Osteocyte (in vitro differentiated cells): ENCODE data around the gene RPUSD3. TPM values are rescaled to one million over a fixed set of nuclear protein-coding genes. Genes with fewer than 3 reads are reported as not detected.

ENCODE experiments used
- DNase-seq: peaks from one replicate; pipeline ENCODE4 v3.0.0; 2021; ENCODE audit warnings: mixed read lengths; ENCODE audit not compliant: unreplicated experiment; ENCODE audit errors: extremely low spot score
- H3K27ac Mint-ChIP-seq: one replicate; pipeline ENCODE4 v1.8.0; 2021; ENCODE audit warnings: mild to moderate bottlenecking, mixed read lengths; ENCODE audit not compliant: unreplicated experiment
- H3K27me3 Mint-ChIP-seq: one replicate; pipeline ENCODE4 v1.8.0; 2021; ENCODE audit warnings: mixed read lengths; ENCODE audit not compliant: unreplicated experiment
- H3K36me3 Mint-ChIP-seq: one replicate; pipeline ENCODE4 v1.8.0; 2021; ENCODE audit warnings: mixed read lengths; ENCODE audit not compliant: unreplicated experiment
- H3K4me1 Mint-ChIP-seq: one replicate; pipeline ENCODE4 v1.8.0; 2021; ENCODE audit warnings: mixed read lengths; ENCODE audit not compliant: unreplicated experiment
- H3K4me3 Mint-ChIP-seq: one replicate; pipeline ENCODE4 v1.8.0; 2021; ENCODE audit warnings: mild to moderate bottlenecking, moderate library complexity, mixed read lengths; ENCODE audit not compliant: unreplicated experiment
- H3K9me3 Mint-ChIP-seq: one replicate; pipeline ENCODE4 v1.8.0; 2021; ENCODE audit warnings: mixed read lengths; ENCODE audit not compliant: unreplicated experiment
- CTCF ChIP-seq: fragments of 200-600 bp; sonication (generic); IDR thresholded peaks from 2 replicates; pipeline ENCODE4 v1.5.0; 2021; ENCODE audit warnings: antibody characterized with exemption, mild to moderate bottlenecking, moderate library complexity
- total RNA-seq: library from RNA; stranded (reverse); gene quantifications from 2 replicates; pipeline ENCODE4 v1.2.1, GENCODE V29; 2021

The RPUSD3 gene
- total RNA-seq, 1 donor from 2014 or later = 36.1 TPM

- Mint-ChIP-seq H3K27me3 (no peaks in the 10 kb centered on the region), H3K27ac (peak overlapping the region; percentile 97), H3K9me3 (no peaks in the 10 kb centered on the region), H3K4me1 (peaks cover 23% of the 10 kb centered on the region), H3K36me3 (no peaks in the 10 kb centered on the region), H3K4me3 (peak overlapping the region; percentile 35)
- TF ChIP-seq CTCF = no peak
- peak; percentile 89 for DNase-seq
Observed at GRCh38 chr3:9864200-9864927, 20.6 kb upstream of the RPUSD3 start.

GRCh38 chr3:9863058-9863772, 19.4 kb upstream of the RPUSD3 start:
- TF ChIP-seq CTCF = no peak
- Mint-ChIP-seq H3K4me3 (no peak overlapping the region), H3K4me1 (peaks cover 23% of the 10 kb centered on the region), H3K27ac (peak overlapping the region; percentile 97), H3K36me3 (no peaks in the 10 kb centered on the region), H3K9me3 (no peaks in the 10 kb centered on the region), H3K27me3 (no peaks in the 10 kb centered on the region)
- DNase-seq = no peak

- TF ChIP-seq CTCF = no peak
- Mint-ChIP-seq H3K4me3 (no peak overlapping the region), H3K4me1 (peaks cover 23% of the 10 kb centered on the region), H3K9me3 (no peaks in the 10 kb centered on the region), H3K27me3 (no peaks in the 10 kb centered on the region), H3K36me3 (no peaks in the 10 kb centered on the region), H3K27ac (no peak overlapping the region)
- no peak for DNase-seq
Observed at GRCh38 chr3:9862391-9863057, 18.7 kb upstream of the RPUSD3 start.

- no peak for TF ChIP-seq CTCF
- no peak for DNase-seq
- Mint-ChIP-seq H3K4me1 (peaks cover 23% of the 10 kb centered on the region), H3K4me3 (no peak overlapping the region), H3K36me3 (no peaks in the 10 kb centered on the region), H3K27me3 (no peaks in the 10 kb centered on the region), H3K27ac (no peak overlapping the region), H3K9me3 (no peaks in the 10 kb centered on the region)
Observed at GRCh38 chr3:9861626-9862130, 17.9 kb upstream of the RPUSD3 start.

GRCh38 chr3:9861201-9861600, 17.4 kb upstream of the RPUSD3 start:
- Mint-ChIP-seq H3K9me3 (no peaks in the 10 kb centered on the region), H3K27me3 (no peaks in the 10 kb centered on the region), H3K27ac (no peak overlapping the region), H3K4me1 (peaks cover 23% of the 10 kb centered on the region), H3K4me3 (no peak overlapping the region), H3K36me3 (no peaks in the 10 kb centered on the region)
- TF ChIP-seq CTCF = no peak
- DNase-seq = no peak
